ENCODE data around the gene ADAMTS14.

The ADAMTS14 gene

GRCh38 chr10:70671619-70672164 is 614 bp upstream of the ADAMTS14 start:
- Histone ChIP-seq H3K9me3 (ENCODE audit: severe bottlenecking) (peaks cover 3% of the 10 kb centered on the region), H3K4me3 (ENCODE audit: low read depth, low read length) (peak overlapping the region; percentile 32), H3K27ac (no peak overlapping the region), H3K27me3 (ENCODE audit: insufficient read depth, low read depth, severe bottlenecking) (peaks cover 12% of the 10 kb centered on the region), H3K36me3 (no peaks in the 10 kb centered on the region)
- DNase-seq: no peak
- TF ChIP-seq, protein P1, sequence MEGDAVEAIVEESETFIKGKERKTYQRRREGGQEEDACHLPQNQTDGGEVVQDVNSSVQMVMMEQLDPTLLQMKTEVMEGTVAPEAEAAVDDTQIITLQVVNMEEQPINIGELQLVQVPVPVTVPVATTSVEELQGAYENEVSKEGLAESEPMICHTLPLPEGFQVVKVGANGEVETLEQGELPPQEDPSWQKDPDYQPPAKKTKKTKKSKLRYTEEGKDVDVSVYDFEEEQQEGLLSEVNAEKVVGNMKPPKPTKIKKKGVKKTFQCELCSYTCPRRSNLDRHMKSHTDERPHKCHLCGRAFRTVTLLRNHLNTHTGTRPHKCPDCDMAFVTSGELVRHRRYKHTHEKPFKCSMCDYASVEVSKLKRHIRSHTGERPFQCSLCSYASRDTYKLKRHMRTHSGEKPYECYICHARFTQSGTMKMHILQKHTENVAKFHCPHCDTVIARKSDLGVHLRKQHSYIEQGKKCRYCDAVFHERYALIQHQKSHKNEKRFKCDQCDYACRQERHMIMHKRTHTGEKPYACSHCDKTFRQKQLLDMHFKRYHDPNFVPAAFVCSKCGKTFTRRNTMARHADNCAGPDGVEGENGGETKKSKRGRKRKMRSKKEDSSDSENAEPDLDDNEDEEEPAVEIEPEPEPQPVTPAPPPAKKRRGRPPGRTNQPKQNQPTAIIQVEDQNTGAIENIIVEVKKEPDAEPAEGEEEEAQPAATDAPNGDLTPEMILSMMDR (IDR thresholded peaks at IDR 0.05; ENCODE audit: low read depth, low read length): peak; percentile 31

DNA sequence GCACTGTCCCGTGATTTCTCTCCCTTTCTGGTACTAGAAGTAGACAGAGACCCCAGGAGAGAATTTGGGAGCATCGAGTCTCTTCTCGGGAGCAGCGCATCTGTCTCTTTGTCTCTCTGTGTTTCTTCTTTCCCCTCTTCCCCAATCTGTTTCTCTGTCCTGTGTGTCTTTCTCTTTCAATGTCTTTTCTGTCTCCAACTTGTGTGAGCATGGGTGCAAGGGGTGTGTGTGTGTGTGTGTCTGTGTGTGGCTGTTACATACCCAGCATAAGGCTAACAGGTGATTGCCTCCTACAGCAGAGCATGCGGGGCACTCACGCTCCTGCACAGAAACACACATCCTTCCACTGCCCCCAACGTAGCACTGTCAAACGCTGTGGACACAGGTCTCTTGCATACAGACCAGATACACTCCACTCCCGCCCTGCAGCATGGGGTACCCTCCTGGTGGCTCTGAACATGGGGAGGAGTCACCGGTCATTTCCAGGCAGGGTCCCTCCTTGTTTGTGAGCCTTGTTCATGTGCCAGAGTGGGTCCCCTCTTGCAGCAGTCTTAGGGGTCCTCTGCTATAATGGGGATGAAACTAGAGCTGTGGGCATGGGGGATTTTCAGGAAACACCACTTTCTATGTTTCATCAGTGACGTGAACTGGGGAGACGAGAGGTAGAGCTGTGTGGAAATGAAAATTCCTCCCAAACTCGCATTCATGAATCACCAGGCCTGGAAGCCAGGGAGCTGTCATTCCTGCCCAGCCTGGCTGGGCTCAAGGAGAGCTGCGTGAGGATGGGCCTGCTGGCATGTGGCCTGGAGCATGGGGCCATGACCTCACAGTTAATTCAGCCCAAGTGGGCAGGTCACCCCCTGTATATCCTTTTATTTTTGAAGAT is 980 bp downstream of the ADAMTS14 start:
- H3K36me3 ChIP-seq: no peaks in the 10 kb centered on the region
- peaks cover 3% of the 10 kb centered on the region for H3K9me3 ChIP-seq (ENCODE audit: severe bottlenecking)
- H3K27ac ChIP-seq: no peak overlapping the region
- H3K4me3 ChIP-seq (ENCODE audit: low read depth, low read length): peak overlapping the region; percentile 32
- DNase-seq: no peak
- H3K27me3 ChIP-seq (ENCODE audit: insufficient read depth, low read depth, severe bottlenecking): peaks cover 12% of the 10 kb centered on the region
- TF ChIP-seq, protein P1 (IDR thresholded peaks at IDR 0.05; ENCODE audit: low read depth, low read length): no peak

DNA sequence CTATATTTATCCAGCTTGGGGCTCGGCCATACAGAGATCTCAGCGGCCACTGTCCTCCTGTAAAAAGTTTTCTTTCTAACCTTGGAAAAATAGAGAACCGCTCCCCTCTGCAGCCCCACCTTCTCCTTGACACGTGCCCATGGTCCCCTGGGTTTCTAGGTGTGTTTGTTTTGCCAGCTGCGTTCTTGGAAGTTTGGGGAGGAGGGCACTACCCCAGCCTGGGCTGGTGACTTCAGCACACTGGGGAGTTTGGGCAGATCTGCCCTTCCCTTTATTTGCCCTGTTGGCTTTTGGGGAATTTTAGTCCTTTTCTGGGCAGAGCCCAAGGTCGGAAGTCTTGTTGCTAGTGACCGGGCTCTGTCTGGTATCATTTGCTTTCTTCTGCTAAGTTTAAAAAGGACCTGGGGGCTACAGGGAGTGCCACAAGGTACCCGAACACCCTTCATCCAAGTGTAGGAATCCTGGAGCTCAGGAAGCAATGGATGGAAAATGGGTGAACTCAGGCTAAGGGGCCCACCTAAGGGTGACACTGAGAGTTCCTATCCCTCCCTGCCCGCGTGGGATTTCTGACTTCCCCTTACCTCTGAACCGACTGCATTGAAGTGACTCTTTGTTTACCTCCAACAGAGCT is 1.7 kb downstream of the ADAMTS14 start:
- no peak overlapping the region for H3K4me3 ChIP-seq (ENCODE audit: low read depth, low read length)
- H3K27me3 ChIP-seq (ENCODE audit: insufficient read depth, low read depth, severe bottlenecking): peaks cover 12% of the 10 kb centered on the region
- no peaks in the 10 kb centered on the region for H3K36me3 ChIP-seq
- H3K27ac ChIP-seq: no peak overlapping the region
- DNase-seq: no peak
- H3K9me3 ChIP-seq (ENCODE audit: severe bottlenecking): peaks cover 3% of the 10 kb centered on the region
- TF ChIP-seq, protein P1 (IDR thresholded peaks at IDR 0.05; ENCODE audit: low read depth, low read length): no peak

GRCh38 chr10:70674560-70675495 is 2.5 kb downstream of the ADAMTS14 start:
- TF ChIP-seq, protein P1 (IDR thresholded peaks at IDR 0.05; ENCODE audit: low read depth, low read length): no peak
- DNase-seq: no peak
- H3K9me3 ChIP-seq (ENCODE audit: severe bottlenecking): peaks cover 3% of the 10 kb centered on the region
- no peak overlapping the region for H3K27ac ChIP-seq
- no peak overlapping the region for H3K4me3 ChIP-seq (ENCODE audit: low read depth, low read length)
- peaks cover 12% of the 10 kb centered on the region for H3K27me3 ChIP-seq (ENCODE audit: insufficient read depth, low read depth, severe bottlenecking)
- H3K36me3 ChIP-seq: no peaks in the 10 kb centered on the region

GRCh38 chr10:70675496-70676161 is 3.3 kb downstream of the ADAMTS14 start:
- DNase-seq: no peak
- Histone ChIP-seq H3K27ac (no peak overlapping the region), H3K9me3 (ENCODE audit: severe bottlenecking) (peaks cover 3% of the 10 kb centered on the region), H3K4me3 (ENCODE audit: low read depth, low read length) (no peak overlapping the region), H3K36me3 (no peaks in the 10 kb centered on the region), H3K27me3 (ENCODE audit: insufficient read depth, low read depth, severe bottlenecking) (peaks cover 12% of the 10 kb centered on the region)
- TF ChIP-seq, protein P1 (IDR thresholded peaks at IDR 0.05; ENCODE audit: low read depth, low read length): no peak

All from WERI-Rb-1 (cell line).